Activated CD4-positive, alpha-beta T cell treated with anti-CD3 and anti-CD28 coated beads for 24 hours (primary cell): ENCODE measurements around the gene PLD3.

Source experiments
- DNase-seq, 2 donors: peaks; one replicate each; pipeline ENCODE4 v3.0.0-alpha.2; 2020; ENCODE audit warnings: low read depth in 2 of 2

PLD3 gene

GRCh38 chr19:40413291-40413845 lies 64.9 kb downstream of the PLD3 start, which contains the start of gene PRX:
Gene PRX (minus strand): TSS chr19:40413378. CDS start chr19:40407932, 5,446 bp downstream.
- no peak for DNase-seq

GRCh38 chr19:40414542-40415535 lies 66.3 kb downstream of the PLD3 start:
- DNase-seq = no peak

- no peak for DNase-seq
Observed at GRCh38 chr19:40415768-40416167, 67.3 kb downstream of the PLD3 start.

GRCh38 chr19:40416918-40417642 lies 68.6 kb downstream of the PLD3 start:
- no peak for DNase-seq

GRCh38 chr19:40417643-40417981 lies 69.1 kb downstream of the PLD3 start:
- DNase-seq = no peak

GRCh38 chr19:40418040-40418439 lies 69.5 kb downstream of the PLD3 start:
- no peak for DNase-seq

- no peak for DNase-seq
Observed at GRCh38 chr19:40419066-40419612, 70.6 kb downstream of the PLD3 start.

GRCh38 chr19:40419780-40420179 lies 71.3 kb downstream of the PLD3 start:
- DNase-seq = no peak

- no peak for DNase-seq
Observed at GRCh38 chr19:40420451-40420765, 71.9 kb downstream of the PLD3 start.

GRCh38 chr19:40420766-40421765 lies 72.6 kb downstream of the PLD3 start:
- DNase-seq = peak; percentile 56 to 63

- no peak for DNase-seq
Observed at GRCh38 chr19:40421993-40422747, 73.7 kb downstream of the PLD3 start.

- no peak for DNase-seq
Observed at GRCh38 chr19:40422748-40423566, 74.5 kb downstream of the PLD3 start.

- no peak for DNase-seq
Observed at GRCh38 chr19:40423938-40424337, 75.4 kb downstream of the PLD3 start.

GRCh38 chr19:40424637-40425449 lies 76.3 kb downstream of the PLD3 start:
- no peak for DNase-seq

- DNase-seq = peak; percentile 100
Observed at GRCh38 chr19:40425450-40426287, 77.2 kb downstream of the PLD3 start, which contains the start of gene SERTAD1. Gene SERTAD1 (minus strand): TSS chr19:40425992. CDS start chr19:40423546, 2,446 bp downstream.
